ENCODE measurements around the gene MLLT6.

Gene MLLT6

GRCh38 chr17:38762231-38762630 is 57.2 kb downstream of the MLLT6 start:
- DNase-seq (ENCODE audit: low spot score), result no peak

DNA sequence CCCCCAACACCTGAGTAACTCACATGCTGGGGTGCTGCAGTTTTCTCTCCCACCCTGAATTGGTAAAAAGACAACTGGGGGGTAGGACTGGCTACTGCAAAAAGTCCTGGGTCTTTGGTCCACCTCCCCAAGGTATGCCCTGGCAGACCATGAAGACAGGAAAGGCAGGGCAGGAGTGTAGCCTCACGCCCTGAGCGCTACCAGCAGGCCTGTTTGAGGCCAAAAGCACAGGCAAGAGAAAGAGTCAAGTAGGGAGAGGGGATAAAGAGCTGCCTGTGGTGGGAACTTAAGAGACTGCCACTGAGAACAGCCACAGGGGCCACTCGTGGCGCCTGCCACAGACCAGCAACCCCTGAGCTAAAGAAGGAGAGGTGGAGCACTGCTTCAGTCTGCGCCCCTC is 61.3 kb downstream of the MLLT6 start:
- no peak for DNase-seq (ENCODE audit: low spot score)

DNA sequence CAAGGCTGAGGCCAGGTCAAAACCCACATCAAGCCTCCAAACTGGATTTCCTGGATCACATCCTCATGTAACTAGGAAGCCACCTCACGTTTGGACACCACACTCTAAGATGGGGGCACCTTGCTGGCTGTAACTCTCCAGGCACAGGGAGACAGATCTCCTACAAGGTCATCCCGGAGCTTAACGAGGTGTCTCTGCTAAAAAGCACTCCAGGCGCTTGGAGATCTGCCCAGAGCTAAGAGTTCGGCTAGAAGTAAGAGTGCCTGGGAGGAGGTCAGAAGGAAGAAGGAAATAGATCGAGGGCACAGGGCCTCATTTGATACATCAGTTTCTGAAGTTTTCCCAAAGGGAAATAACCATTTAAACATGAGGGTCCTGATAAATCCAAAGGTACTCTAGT is 63.3 kb downstream of the MLLT6 start:
- DNase-seq (ENCODE audit: low spot score), result no peak

- no peak for DNase-seq (ENCODE audit: low spot score)
Observed at GRCh38 chr17:38773258-38773657, 68.2 kb downstream of the MLLT6 start.

GRCh38 chr17:38777641-38778250 is 72.7 kb downstream of the MLLT6 start:
- DNase-seq (ENCODE audit: low spot score), result no peak

Data from iPS-NIHi11 (cell line).